HepG2 (cell line): ENCODE data around the gene UPK1A. TPM values are rescaled to one million over a fixed set of nuclear protein-coding genes. Genes with fewer than 3 reads are reported as not detected.

Experiments used
- ATAC-seq: fragments of 200-7000 bp; cut with Tn5 transposase; 3 replicates; pipeline ENCODE4 v1.9.1; 2020; ENCODE audit warnings: mild to moderate bottlenecking, moderate library complexity
- BruUV-seq: library from RNA; stranded (reverse); fragments of 400-500 nt; replicated peaks from 2 replicates; lab custom pipeline; 2021; lab: Mats Ljungman, UMichigan
- CTCF ChIA-PET: fragments of 300-600 bp; formaldehyde crosslinking; extraction: SDS; loops from one replicate; lab custom pipeline; 2021; ENCODE audit warnings: low total read pairs, inconsistent platforms, low intra/inter-chr PET ratio; lab: Yijun Ruan, JAX
- POLR2A ChIA-PET: fragments of 350-600 bp; sonication (Branson Sonifier 250); formaldehyde crosslinking; loops from one replicate; lab custom pipeline; 2020; ENCODE audit warnings: antibody characterized with exemption, inconsistent platforms; lab: Yijun Ruan, JAX
- DNase-seq: peaks from one replicate; pipeline ENCODE4 v3.0.0-alpha.2; 2015; ENCODE audit warnings: low spot score
- FAIRE-seq: peaks from 3 replicates; lab custom pipeline; 2011; peaks lifted over from hg19 to GRCh38; lab: Jason Lieb, UNC
- H2AFZ ChIP-seq: one replicate; pipeline ENCODE4 v1.6.1; 2011; ENCODE audit warnings: low read length, inconsistent platforms
- H3K27ac ChIP-seq: fragments of 300-600 bp; 3 replicates; pipeline ENCODE4 v1.8.0; 2011; ENCODE audit warnings: mixed run types, mild to moderate bottlenecking, mixed read lengths, low read length, inconsistent platforms; ENCODE audit not compliant: insufficient read depth; ENCODE audit errors: extremely low read length
- H3K27me3 ChIP-seq, 2 experiments: fragments of 200-600 bp in 1 of 2; 2 replicates in 1 of 2; 3 replicates in 1 of 2; pipeline versions ENCODE4 v1.6.0 to v1.8.0; 2011; ENCODE audit warnings: low read length in 2 of 2, mild to moderate bottlenecking in 2 of 2, moderate library complexity in 2 of 2, inconsistent platforms in 1 of 2; ENCODE audit not compliant: insufficient read depth in 2 of 2, control insufficient read depth in 1 of 2
- H3K36me3 ChIP-seq, 2 experiments: fragments of 200-600 bp in 1 of 2; replicated peaks in 1 of 2; 2 replicates in 1 of 2; 3 replicates in 1 of 2; pipeline versions ENCODE4 v1.5.1 to v1.8.0; 2011; ENCODE audit warnings: low read length in 2 of 2, inconsistent platforms in 1 of 2; ENCODE audit not compliant: insufficient read depth in 2 of 2, control insufficient read depth in 1 of 2
- H3K4me1 ChIP-seq: 2 replicates; pipeline ENCODE4 v1.5.1; 2012; ENCODE audit warnings: low read length, inconsistent platforms; ENCODE audit not compliant: insufficient read depth
- H3K4me2 ChIP-seq: 2 replicates; pipeline ENCODE4 v1.6.0; 2011; ENCODE audit warnings: low read depth, low read length, inconsistent platforms
- H3K4me3 ChIP-seq, 3 experiments: fragments of 200-600 bp in 1 of 3; sonication (generic), shearing (Covaris generic) in 1 of 3; replicated peaks in 1 of 3; 2 replicates each; pipeline ENCODE4 v1.5.1; 2011 to 2016; ENCODE audit warnings: low read length in 3 of 3, inconsistent platforms in 2 of 3, low read depth in 2 of 3, mild to moderate bottlenecking in 2 of 3, control low read depth in 1 of 3, mixed read lengths in 1 of 3; ENCODE audit not compliant: insufficient read depth in 1 of 3
- H3K79me2 ChIP-seq: one replicate; pipeline ENCODE4 v1.6.1; 2011; ENCODE audit warnings: low read length, inconsistent platforms; ENCODE audit not compliant: insufficient read depth
- H3K9ac ChIP-seq: 2 replicates; pipeline ENCODE4 v1.6.0; 2011; ENCODE audit warnings: mild to moderate bottlenecking, low read depth, low read length, inconsistent platforms; ENCODE audit not compliant: insufficient read depth
- H3K9me3 ChIP-seq: 2 replicates; pipeline ENCODE4 v1.5.1; 2012; ENCODE audit warnings: mild to moderate bottlenecking, low read length
- H4K20me1 ChIP-seq: 2 replicates; pipeline ENCODE4 v1.6.0; 2011; ENCODE audit warnings: inconsistent platforms, mild to moderate bottlenecking, low read length, moderate library complexity; ENCODE audit not compliant: insufficient read depth
- CEBPG ChIP-seq: IDR thresholded peaks from 2 replicates; pipeline ENCODE4 v1.6.1; 2016
- KMT2B ChIP-seq: IDR thresholded peaks from 2 replicates; pipeline ENCODE4 v1.6.1; 2016; ENCODE audit warnings: missing genetic modification reagents, missing compliant biosample characterization
- MTA3 ChIP-seq: sonication (generic); formaldehyde crosslinking; IDR thresholded peaks from 2 replicates; pipeline ENCODE4 v1.4.0; 2020; ENCODE audit warnings: missing genetic modification reagents
- TFE3 ChIP-seq: IDR thresholded peaks from 2 replicates; pipeline ENCODE4 v1.6.1; 2016
- UBTF ChIP-seq: sonication (generic); formaldehyde crosslinking; IDR thresholded peaks from 2 replicates; pipeline ENCODE4 v1.4.0; 2020; ENCODE audit warnings: mild to moderate bottlenecking, missing genetic modification reagents
- ZFY ChIP-seq: sonication (generic); formaldehyde crosslinking; IDR thresholded peaks from 2 replicates; pipeline ENCODE4 v1.4.0; 2020; ENCODE audit warnings: missing genetic modification reagents
- ZNF232 ChIP-seq: sonication (generic); formaldehyde crosslinking; IDR thresholded peaks from 2 replicates; pipeline ENCODE4 v1.4.0; 2020; ENCODE audit warnings: missing genetic modification reagents, borderline replicate concordance
- ZNF274 ChIP-seq: sonication (generic); formaldehyde crosslinking; IDR thresholded peaks from 2 replicates; pipeline ENCODE4 v1.5.1; 2020; ENCODE audit warnings: mild to moderate bottlenecking, missing genetic modification reagents
- ZNF687 ChIP-seq: sonication (generic); formaldehyde crosslinking; IDR thresholded peaks from 2 replicates; pipeline ENCODE4 v1.5.1; 2020; ENCODE audit warnings: mild to moderate bottlenecking, missing genetic modification reagents, moderate library complexity
- ZNF781 ChIP-seq: sonication (generic); formaldehyde crosslinking; IDR thresholded peaks from 2 replicates; pipeline ENCODE4 v1.5.1; 2020; ENCODE audit warnings: borderline replicate concordance, mild to moderate bottlenecking, missing genetic modification reagents; ENCODE audit errors: not compliant biosample characterization
- WGBS: methylation state at CpG from one replicate; pipeline ENCODE4 v1.1.6; 2017; ENCODE audit warnings: low lambda C conversion rate; 5-methylcytosine and 5-hydroxymethylcytosine counted together
- in situ Hi-C: cut with HindIII; loops from 2 replicates; pipeline ENCODE4 v1.10.0; 2017; ENCODE audit warnings: low pct_unique_long_range_greater_than_20kb; ENCODE audit not compliant: extremely low pct_ligation_motif_present
- intact Hi-C: fragments of 100-400 bp; cut with micrococcal nuclease; formaldehyde crosslinking; loops from one replicate; pipeline ENCODE4 v1.10.0; 2022; ENCODE audit not compliant: unreplicated experiment
- polyA plus RNA-seq, 8 experiments: library from polyadenylated mRNA; depleted of rRNA in 3 of 8; stranded (reverse) in 7 of 8; unstranded in 1 of 8; fragments of >200 nt; fragmentation: Illumina TruSeq in 4 of 8; extraction: Trizol in 4 of 8; gene quantifications; 2 replicates each; pipeline versions ENCODE4 v1.2.1 to v1.2.3, GENCODE V29; 2011 to 2016; ENCODE audit warnings: low read depth in 4 of 8, missing spikeins in 1 of 8, mixed read lengths in 1 of 8; ENCODE audit not compliant: insufficient read depth in 1 of 8
- total RNA-seq, 5 experiments: library from RNA; depleted of rRNA; stranded (reverse); fragments of >200 nt; fragmentation: Illumina TruSeq; extraction: Trizol; gene quantifications; 2 replicates each; pipeline ENCODE4 v1.2.3, GENCODE V29; 2016; ENCODE audit warnings: low read depth in 1 of 5
- TF ChIP-seq, protein P1 (sequence below): sonication (generic); formaldehyde crosslinking; IDR thresholded peaks from 2 replicates; pipeline ENCODE4 v1.5.1; 2020; ENCODE audit warnings: mild to moderate bottlenecking, missing genetic modification reagents

The UPK1A gene
- total and polyA plus RNA-seq, 2 of the 13 experiments (the other 11 are each of a cell fraction or from before 2014, with no cell fraction given) = 2.9 TPM; not detected in 1

DNA sequence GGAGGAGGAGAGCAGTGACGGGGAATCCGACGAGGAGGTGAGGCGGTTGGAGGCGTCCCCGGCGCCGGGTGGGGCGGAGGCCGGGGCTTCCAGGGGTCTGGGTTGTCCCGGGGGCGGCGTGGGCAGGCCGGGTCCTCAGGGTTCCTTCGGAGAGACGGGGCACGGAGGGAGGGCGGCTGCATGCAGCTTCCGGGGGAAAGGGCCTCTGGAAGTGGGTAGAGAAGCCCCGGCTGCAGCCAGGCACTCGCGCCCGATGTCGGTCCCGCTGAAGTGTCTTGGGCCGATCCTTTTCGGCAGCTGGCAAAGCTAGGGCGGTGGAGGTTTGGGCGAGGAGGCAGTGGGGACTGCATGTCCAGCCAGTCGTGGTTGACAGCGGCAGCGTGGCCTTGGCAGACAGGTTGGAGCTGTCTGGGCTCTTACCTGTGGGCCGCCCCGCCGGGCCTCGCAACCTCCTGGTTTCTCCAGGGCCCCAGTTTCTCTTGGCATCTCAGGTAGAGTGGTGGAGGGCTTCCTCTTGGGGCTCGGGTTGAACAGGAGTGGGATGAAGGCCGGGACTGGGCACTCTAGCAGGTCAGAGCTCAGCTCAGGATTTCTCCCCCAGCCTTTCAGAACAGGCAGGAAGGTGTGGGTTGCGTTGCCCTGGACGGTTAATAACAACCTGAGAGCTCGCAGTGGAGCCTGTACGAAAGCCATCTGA, 52.2 kb downstream of the UPK1A start:
- H3K27ac ChIP-seq = peak overlapping the region; percentile 67
- POLR2A ChIA-PET = interaction anchor here (0.6 to 4.6 kb wide), 9 partner anchors 11 to 101 kb away, joined by 3 to 69 read pairs (median 4); partner anchors contain the start of genes LIN37, PSENEN and U2AF1L4
- peaks cover 17 to 30% of the 10 kb centered on the region in 2 experiments for H3K36me3 ChIP-seq
- ATAC-seq = no peak
- in situ Hi-C loops (loop anchor here (5.0 kb wide), 1 partner anchor 171 kb away; the partner anchor contains the start of gene TMEM147), intact Hi-C loops (loop anchor here (2.0 kb wide), 1 partner anchor 22 kb away; no protein-coding TSS in a partner anchor)
- no peak overlapping the region for H2AFZ ChIP-seq
- peak overlapping the region; percentile 93 to 99 (median 97) for H3K4me3 ChIP-seq
- BruUV-seq = no TSS peak
- H3K9me3 ChIP-seq = no peaks in the 10 kb centered on the region
- CTCF ChIA-PET = interaction anchor here (1.2 to 7.0 kb wide), 2 partner anchors 24 to 75 kb away, joined by 4 to 201 read pairs; no protein-coding TSS in a partner anchor
- FAIRE-seq = no peak
- DNase-seq = no peak
- peaks cover 21% of the 10 kb centered on the region for H3K79me2 ChIP-seq
- peaks cover 8% of the 10 kb centered on the region for H4K20me1 ChIP-seq
- no peaks in the 10 kb centered on the region for H3K27me3 ChIP-seq
- peaks cover 34% of the 10 kb centered on the region for H3K4me1 ChIP-seq
- H3K4me2 ChIP-seq = peak overlapping the region; percentile 84
- H3K9ac ChIP-seq = peak overlapping the region; percentile 88
- WGBS = 3% methylated on average over 20 of the region's 42 CpGs
- TF ChIP-seq UBTF (CRISPR knock-in tag) = peak; percentile 76
- TF ChIP-seq CEBPG = no peak
- no peak for TF ChIP-seq TFE3 (CRISPR knock-in tag)
- TF ChIP-seq, protein P1, sequence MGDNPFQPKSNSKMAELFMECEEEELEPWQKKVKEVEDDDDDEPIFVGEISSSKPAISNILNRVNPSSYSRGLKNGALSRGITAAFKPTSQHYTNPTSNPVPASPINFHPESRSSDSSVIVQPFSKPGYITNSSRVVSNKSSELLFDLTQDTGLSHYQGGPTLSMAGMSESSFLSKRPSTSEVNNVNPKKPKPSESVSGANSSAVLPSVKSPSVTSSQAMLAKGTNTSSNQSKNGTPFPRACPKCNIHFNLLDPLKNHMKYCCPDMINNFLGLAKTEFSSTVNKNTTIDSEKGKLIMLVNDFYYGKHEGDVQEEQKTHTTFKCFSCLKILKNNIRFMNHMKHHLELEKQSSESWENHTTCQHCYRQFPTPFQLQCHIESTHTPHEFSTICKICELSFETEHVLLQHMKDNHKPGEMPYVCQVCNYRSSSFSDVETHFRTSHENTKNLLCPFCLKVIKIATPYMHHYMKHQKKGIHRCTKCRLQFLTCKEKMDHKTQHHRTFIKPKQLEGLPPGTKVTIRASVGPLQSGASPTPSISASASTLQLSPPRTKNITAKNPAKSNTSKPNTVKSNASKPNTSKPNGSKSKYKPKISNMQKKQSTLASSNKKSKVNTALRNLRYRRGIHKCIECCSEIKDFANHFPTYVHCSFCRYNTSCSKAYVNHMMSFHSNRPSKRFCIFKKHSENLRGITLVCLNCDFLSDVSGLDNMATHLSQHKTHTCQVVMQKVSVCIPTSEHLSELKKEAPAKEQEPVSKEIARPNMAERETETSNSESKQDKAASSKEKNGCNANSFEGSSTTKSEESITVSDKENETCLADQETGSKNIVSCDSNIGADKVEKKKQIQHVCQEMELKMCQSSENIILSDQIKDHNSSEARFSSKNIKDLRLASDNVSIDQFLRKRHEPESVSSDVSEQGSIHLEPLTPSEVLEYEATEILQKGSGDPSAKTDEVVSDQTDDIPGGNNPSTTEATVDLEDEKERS (CRISPR knock-in tag) = 0 out of 2 replicates have a peak, but pooled peaks have one; percentile 37
- 0 out of 2 replicates have a peak, but pooled peaks have one; percentile 45 for TF ChIP-seq ZNF274 (CRISPR knock-in tag)
- TF ChIP-seq ZFY (CRISPR knock-in tag) = peak; percentile 13; the same call in 1 of the 2 replicates
- no peak; the same call in 1 of the 2 replicates for TF ChIP-seq ZNF687 (CRISPR knock-in tag)
- no peak for TF ChIP-seq MTA3
- no peak for TF ChIP-seq KMT2B (CRISPR knock-in tag)
- TF ChIP-seq ZNF232 (CRISPR knock-in tag) = 0 out of 2 replicates have a peak, but pooled peaks have one; percentile 1
- TF ChIP-seq ZNF781 (CRISPR knock-in tag) = peak; percentile 68
